GM20431 (cell line): Measurements from ENCODE around the gene FBN1.

ENCODE experiments used
- in situ Hi-C: fragments of 300-500 bp; cut with MseI, MboI; formaldehyde crosslinking; loops from one replicate; pipeline ENCODE4 v1.15.0; 2020; ENCODE audit warnings: low sequenced_read_pairs; ENCODE audit not compliant: unreplicated experiment

Gene FBN1

DNA sequence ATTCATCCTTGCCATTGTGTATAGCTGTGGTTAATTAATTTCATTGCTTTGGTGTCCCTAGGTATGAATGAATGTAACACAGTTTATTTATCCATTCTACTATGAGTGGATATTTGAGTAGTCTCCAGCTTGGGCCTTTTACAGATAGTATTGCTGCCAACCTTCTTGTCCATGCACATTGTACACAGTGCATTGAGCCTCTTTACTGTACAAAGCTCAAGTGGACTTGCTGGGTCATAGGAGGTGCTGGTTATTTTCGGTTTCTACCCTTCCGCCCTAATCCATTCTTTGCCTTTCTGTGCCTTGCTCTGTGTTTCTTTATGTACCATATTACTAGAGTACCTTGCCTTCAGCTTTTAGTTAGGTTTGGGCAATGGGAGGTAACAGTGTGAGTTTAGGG lies 253.6 kb downstream of the FBN1 start:
- in situ Hi-C loops: no loop called here

- in situ Hi-C loops: no loop called here
Observed at GRCh38 chr15:48389691-48390143, 255.8 kb downstream of the FBN1 start.

DNA sequence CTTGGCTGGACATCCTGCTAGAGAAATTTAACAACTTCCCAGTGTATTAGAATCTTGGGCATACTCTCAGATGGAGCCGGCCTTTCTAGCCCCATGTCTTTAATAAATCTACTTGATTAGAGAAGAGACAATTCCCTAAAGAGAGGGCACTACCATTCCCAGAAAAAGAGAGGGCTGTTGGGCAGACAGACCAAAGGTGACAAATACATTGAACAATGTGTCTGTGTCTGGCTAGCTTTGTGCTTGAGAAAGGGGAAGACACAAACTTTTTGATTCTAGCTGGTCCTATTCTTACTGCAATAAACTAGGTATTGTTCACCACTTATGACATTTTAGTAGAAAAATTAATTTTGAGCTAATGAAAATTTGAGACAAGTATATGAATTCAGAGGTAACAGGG lies 256.6 kb downstream of the FBN1 start:
- in situ Hi-C loops: no loop called here

GRCh38 chr15:48388016-48388851 lies 257.3 kb downstream of the FBN1 start:
- in situ Hi-C loops: no loop called here

GRCh38 chr15:48385031-48385830 lies 260.3 kb downstream of the FBN1 start:
- in situ Hi-C loops: no loop called here

DNA sequence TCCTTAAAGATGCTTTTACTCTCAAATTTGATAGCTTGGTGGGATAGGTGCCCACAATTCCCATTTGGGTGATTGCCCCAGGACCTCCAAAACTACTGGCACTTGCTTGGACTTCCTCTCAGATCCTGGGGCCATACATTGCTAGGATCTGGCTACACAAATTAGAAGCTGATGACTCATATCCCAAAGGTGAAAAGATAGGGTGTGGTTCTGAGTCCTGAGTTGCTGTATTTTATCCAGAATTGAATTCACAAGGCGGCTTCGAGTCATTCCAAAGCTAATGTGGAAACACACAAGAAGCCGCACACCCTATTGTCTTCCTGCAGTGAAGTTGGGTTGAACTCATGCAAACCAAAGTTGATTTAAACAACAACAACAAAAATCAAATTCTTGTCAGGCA lies 260.9 kb downstream of the FBN1 start:
- in situ Hi-C loops: no loop called here

DNA sequence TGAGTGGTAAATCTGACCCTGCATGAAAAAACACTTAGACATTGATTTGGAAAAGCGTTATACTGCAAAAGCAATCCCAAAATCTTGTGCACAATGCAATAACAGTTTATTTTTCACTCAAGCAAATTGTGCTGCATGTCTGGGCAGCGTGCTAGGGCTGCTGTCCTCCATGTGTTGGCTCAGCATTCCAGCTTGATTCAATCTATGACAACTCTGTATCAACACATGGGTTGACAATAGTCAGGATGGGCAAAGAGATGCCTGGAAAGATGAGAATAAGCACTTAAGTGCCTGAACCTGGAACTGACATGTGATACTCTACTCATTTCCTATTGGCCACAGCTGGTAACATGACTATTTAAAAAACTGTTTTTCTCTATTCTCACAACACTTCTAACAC lies 262.5 kb downstream of the FBN1 start:
- in situ Hi-C loops: no loop called here

DNA sequence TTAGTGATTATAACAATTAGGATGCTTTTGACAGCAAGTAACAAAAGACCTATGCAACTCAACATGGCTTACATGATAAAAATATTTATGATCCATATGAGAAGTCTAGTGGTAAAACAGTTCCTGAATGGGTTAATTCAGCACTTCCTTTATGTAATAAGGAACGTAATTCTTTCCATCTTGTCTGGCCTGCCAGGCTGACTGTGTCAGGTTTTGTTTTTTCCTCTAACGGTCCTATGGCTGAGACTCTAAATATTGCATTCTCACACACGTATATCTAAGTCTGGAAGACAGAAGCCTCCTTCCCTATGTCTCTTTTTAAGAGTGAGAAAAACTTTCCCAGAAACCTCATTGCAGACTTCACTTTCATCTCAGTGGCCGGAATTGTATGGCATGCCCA lies 263.6 kb downstream of the FBN1 start:
- in situ Hi-C loops: no loop called here

- in situ Hi-C loops: no loop called here
Observed at GRCh38 chr15:48380198-48380597, 265.3 kb downstream of the FBN1 start.

- in situ Hi-C loops: no loop called here
Observed at GRCh38 chr15:48375767-48376166, 269.7 kb downstream of the FBN1 start.

DNA sequence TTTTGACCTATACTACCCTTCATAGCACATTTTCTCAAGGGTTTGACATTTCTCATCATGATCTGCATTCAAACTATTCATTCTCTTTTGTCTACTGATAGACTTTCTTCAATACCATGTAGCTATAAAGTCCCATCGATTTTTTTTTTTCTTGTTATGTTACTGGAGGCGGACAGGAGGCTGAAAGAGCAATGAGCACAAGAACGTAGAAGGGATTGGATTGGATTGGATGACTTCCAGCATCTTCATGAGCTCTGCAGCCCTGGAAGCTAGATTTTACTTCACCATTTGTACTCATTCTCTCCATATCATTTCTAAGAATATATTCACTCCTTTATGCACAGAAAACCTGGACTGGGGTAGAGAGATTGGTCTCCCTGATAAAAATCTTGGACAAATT lies 271.0 kb downstream of the FBN1 start:
- in situ Hi-C loops: loop anchor here (25.0 kb wide), 2 partner anchors 263 to 438 kb away; partner anchors contain the start of genes CEP152 and FBN1

GRCh38 chr15:48373821-48374451 lies 271.6 kb downstream of the FBN1 start:
- in situ Hi-C loops: loop anchor here (25.0 kb wide), 2 partner anchors 263 to 438 kb away; partner anchors contain the start of genes CEP152 and FBN1

DNA sequence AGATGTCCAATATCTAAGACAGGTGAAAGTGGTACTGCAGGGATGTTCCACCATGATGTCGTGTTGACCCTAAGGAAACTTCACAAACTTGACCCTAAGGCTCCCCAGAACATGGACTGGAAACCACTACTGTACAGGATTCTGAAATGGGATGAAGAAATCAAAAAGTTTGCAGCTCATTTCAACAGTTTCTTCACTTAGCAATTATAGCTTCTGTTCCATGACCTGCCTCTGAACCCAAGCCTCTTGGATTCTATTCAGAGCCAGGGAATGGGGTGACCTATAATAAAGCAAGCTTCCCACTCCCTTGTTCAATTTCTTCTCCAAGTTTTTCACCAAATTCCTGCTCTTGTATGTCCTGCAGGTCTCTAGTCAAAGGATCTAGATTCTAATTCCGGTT lies 273.5 kb downstream of the FBN1 start:
- in situ Hi-C loops: loop anchor here (25.0 kb wide), 2 partner anchors 265 to 440 kb away; partner anchors contain the start of genes CEP152 and FBN1

GRCh38 chr15:48371550-48371949 lies 274.0 kb downstream of the FBN1 start:
- in situ Hi-C loops: loop anchor here (25.0 kb wide), 2 partner anchors 266 to 441 kb away; partner anchors contain the start of genes CEP152 and FBN1

DNA sequence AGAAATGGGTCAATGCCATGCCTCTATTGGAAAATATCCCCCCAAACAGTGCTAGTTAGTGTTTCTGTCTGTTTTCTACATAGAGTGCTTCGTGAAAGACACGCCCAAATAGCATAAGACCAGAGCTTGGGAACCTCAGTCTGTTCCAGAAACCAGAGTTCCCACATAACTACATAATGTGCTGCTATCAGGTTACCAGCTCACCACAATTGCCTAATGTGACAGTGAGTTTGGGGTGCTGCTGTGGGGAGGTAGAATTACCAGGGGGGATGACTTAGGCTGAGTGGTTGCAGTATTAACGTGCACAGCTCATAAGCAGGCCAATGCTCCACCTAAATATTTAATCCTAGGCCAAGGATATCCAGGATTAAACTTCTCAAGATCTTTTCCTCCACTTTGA lies 275.0 kb downstream of the FBN1 start:
- in situ Hi-C loops: loop anchor here (25.0 kb wide), 2 partner anchors 267 to 442 kb away; partner anchors contain the start of genes CEP152 and FBN1

- in situ Hi-C loops: loop anchor here (25.0 kb wide), 2 partner anchors 270 to 445 kb away; partner anchors contain the start of genes CEP152 and FBN1
Observed at GRCh38 chr15:48367483-48367882, 278.0 kb downstream of the FBN1 start.

GRCh38 chr15:48366584-48367312 lies 278.8 kb downstream of the FBN1 start:
- in situ Hi-C loops: loop anchor here (25.0 kb wide), 2 partner anchors 271 to 446 kb away; partner anchors contain the start of genes CEP152 and FBN1

- in situ Hi-C loops: loop anchor here (25.0 kb wide), 2 partner anchors 272 to 447 kb away; partner anchors contain the start of genes CEP152 and FBN1
Observed at GRCh38 chr15:48365575-48365974, 279.9 kb downstream of the FBN1 start.

- in situ Hi-C loops: loop anchor here (25.0 kb wide), 2 partner anchors 274 to 449 kb away; partner anchors contain the start of genes CEP152 and FBN1
Observed at GRCh38 chr15:48363474-48363873, 282.0 kb downstream of the FBN1 start.
